ENCODE measurements around the gene GLMP. TPM values are rescaled to one million over a fixed set of nuclear protein-coding genes. Genes with fewer than 3 reads are reported as not detected.
A peak's percentile ranks its signal among the peaks of the same experiment; 100 is the strongest.

GLMP gene
- total RNA-seq, 1 donor from 2014 or later = 23.7 TPM

GRCh38 chr1:156286061-156286460 lies 9.4 kb downstream of the GLMP start:
- DNase-seq (ENCODE audit: low read depth) = no peak

DNA sequence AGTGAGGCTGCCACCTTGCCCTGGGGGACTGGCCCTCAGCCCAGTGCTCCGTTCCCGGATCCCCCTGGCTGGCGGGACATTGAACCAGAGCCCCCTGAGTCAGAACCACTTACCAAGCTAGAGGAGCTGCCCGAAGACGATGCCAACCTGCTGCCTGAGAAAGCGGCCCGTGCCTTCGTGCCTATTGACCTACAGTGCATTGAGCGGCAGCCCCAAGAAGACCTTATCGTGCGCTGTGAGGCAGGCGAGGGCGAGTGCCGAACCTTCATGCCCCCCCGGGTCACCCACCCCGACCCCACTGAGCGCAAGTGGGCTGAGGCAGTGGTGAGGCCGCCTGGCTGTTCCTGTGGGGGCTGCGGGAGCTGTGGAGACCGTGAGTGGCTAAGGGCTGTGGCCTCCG lies 10.0 kb downstream of the GLMP start:
- no peak for DNase-seq (ENCODE audit: low read depth)

- no peak for DNase-seq (ENCODE audit: low read depth)
These were observed 10.7 kb downstream of the GLMP start for GRCh38 chr1:156284757-156285156.

- DNase-seq (ENCODE audit: low read depth) = no peak
These were observed 11.4 kb downstream of the GLMP start, which contains the start of gene TMEM79 for GRCh38 chr1:156284112-156284511. TMEM79 (plus strand) TSS chr1:156284325; CDS start chr1:156285227, 902 bp downstream.

- DNase-seq (ENCODE audit: low read depth) = no peak
These were observed 12.0 kb downstream of the GLMP start for GRCh38 chr1:156283521-156283920.

DNA sequence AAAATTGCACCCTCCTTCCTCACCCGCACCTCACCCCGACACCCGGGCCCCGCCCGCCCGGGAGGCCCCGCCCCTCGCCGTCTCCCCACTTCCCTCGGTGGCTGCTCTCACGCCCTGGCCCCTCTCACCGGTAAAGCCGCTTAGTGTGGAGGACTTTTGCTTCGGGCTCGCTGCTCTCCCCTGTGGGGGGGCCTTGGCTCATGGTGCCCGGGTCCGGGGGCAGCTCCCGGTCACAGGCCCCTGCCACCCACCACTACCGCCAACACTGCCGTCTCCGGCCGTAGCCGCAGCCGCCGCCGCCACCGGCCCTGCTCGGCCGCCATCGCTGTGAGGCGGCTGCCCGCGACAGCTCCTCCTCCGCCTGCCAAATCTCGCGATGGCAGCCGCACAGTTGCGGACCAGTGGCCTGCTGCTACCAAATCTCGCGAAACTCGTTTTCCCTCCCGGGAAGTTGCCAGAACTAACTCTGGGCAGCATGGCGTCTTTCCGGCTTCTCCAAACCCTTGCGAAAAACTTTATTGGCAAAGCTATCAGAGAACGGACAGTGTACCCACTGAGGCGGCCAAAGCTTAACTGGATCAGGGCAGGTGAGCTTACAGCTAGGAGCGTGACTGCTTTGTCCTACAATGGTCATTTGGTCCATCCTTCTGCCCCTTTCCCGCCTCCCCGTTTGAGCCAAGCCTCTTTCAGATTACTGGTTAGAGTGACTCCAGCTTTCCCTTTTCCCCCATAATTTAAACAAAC lies 12.8 kb downstream of the GLMP start, which contains the start of gene SMG5:
Gene SMG5 (minus strand): TSS at position 347 of the 744 bp plus-strand sequence. CDS start 145 bp downstream, at position 202.
- DNase-seq (ENCODE audit: low read depth) = peak; percentile 98

DNA sequence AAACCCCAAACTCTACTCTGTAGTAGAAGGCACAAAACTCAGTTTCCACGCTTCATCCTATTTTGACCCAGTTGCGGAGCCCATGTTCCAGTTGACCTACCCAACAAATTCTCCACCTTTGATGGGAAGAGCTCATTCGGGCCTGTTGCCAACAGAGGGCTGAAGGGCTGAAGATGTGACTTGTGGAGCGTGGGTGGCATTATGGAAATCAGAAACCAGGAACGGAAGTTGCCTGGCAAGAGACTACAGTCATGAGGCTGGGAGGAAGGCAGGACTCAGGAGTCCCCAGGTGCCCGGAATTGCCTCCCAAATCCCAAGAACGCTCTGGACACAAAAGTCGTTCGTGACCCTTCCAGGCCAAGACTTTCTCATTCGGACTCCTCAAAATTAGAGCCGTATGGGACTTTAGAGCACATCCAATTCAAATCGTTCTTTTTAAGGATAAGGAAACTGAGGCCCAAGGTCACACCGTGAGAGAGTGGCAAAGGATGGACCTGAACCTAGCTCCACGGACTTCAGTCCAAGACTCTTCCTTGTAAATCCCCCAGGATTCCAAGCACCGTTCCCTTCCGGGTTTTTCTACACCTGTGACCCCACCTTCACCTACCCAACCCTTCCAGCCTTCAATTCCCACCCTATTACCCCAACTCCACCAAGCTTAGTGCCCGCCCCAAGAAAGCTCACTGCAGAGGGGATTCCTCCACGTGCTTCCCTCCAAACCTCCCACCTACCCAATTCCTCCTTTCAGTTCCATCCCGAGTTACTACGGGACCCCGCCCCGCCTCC lies 13.6 kb downstream of the GLMP start:
- peak; percentile 76 for DNase-seq (ENCODE audit: low read depth)

DNA sequence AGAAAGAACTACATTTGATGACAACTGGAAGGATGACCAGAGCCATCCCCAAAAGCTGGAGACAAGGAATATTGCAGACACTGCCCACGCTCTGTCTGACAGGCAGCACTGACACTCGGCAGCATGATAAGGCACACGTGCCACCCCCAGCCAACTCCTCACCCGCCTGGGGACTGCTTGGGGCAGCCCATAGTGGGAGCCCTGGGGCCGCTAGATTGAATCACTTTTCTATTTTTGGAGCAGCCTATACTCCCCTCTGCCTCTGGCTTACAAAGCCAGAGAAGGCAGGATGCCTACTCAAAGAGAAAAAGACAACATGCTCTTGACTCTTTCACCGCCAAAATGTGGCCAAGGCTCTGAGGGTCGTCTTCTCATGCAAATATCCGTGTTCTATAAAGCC lies 14.2 kb downstream of the GLMP start:
- DNase-seq (ENCODE audit: low read depth) = peak; percentile 7

DNA sequence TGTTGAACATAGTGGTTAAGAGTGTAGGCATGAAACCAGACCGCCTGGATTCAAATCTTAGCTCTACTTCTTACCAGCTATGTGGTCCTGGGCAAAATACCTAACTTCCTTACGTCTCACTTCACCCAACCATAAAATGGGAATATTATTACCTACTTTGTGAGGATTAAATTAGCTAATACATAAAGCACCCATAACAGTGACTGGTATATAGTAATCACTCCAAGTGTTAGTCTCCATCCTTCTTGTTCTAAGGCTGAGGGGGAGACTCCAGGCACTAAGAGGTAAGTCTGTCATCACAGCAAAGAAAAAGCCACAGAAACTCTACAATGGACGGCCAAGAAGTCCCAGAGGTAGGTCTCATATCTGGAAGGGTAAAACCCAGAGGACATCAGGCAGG lies 15.6 kb downstream of the GLMP start:
- DNase-seq (ENCODE audit: low read depth) = no peak

GRCh38 chr1:156276966-156277381 lies 18.5 kb downstream of the GLMP start:
- peak; percentile 14 for DNase-seq (ENCODE audit: low read depth)

DNA sequence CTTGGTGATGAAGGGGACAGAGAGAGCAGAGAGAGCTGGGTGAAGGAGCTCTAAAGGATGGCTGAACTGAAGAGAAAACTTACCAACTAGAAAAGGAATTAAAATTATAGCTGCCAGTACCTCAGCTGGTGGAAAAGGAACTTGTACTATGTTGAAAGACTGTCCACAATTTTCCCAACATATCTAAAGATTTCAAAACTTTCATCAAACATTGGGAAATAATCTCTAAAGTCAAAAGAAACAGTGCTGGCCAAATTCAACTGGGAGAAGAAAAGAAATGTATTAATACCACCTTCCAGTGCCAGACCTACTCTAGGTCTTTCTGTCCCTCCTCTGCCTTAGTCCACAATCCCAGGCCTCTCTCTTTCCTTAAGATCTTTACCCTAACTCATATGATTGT lies 18.9 kb downstream of the GLMP start:
- DNase-seq (ENCODE audit: low read depth) = no peak

DNA sequence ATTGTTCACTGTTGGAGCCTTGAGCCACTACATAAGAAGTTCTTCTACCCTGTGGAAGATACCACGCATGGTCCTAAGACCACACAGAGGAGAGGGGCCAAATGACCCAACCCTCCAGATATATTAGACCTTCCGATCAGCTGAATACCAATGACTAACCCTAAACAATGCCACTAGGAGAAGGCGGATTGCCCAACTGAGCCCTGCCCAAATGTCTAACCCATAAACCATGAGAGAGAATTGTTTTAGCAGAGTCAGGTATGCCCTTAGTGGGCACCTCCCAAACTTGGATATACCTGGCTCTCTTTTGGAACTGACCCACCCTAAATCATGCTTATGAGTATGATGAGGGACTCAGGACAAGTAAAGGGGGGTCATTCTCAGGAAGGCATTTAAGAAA lies 25.2 kb downstream of the GLMP start:
- DNase-seq (ENCODE audit: low read depth) = no peak

- no peak for DNase-seq (ENCODE audit: low read depth)
These were observed 27.1 kb downstream of the GLMP start for GRCh38 chr1:156268336-156268735.

GRCh38 chr1:156266051-156266450 lies 29.4 kb downstream of the GLMP start:
- no peak for DNase-seq (ENCODE audit: low read depth)

- no peak for DNase-seq (ENCODE audit: low read depth)
These were observed 32.2 kb downstream of the GLMP start for GRCh38 chr1:156263288-156263655.

DNA sequence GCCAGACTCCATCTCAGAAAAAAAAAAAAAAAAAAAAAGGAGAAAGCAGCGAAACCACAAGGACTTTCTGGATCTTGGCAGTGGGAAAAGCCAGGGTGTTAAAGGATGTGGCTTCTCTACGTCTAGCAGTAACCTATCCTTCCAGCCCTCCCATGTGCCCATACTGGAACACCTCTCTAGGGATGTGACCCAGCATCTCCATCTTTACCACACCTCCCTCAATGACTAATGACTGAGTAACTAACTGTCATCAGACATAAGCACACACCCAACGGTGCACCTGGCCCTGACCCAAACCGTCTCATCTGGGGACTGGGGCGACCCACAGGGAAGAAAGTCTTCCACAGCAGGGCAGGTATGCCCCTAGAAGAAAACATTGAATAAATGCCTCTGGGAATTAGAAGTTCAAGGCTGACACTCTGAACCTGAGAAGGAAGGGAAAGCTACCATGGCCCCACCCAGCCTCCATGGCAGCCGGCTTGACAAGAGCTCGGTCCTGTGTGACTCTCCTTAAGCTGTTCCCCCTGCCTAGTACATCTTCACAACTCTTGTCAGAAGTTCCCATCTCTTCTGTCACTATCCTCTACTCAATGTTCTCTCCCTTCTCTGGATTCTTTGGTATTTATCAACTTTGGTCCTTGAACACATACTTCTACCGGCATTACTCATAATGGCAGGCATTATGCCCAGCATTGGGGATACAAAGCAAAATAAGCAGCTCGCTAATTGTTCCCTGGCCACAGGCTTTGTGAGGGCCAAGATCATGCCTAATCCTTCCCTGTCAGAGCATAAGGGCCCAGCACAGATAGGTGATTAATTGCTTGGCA lies 32.8 kb downstream of the GLMP start:
- peak; percentile 9 for DNase-seq (ENCODE audit: low read depth)

- no peak for DNase-seq (ENCODE audit: low read depth)
These were observed 34.6 kb downstream of the GLMP start for GRCh38 chr1:156260896-156261295.

DNA sequence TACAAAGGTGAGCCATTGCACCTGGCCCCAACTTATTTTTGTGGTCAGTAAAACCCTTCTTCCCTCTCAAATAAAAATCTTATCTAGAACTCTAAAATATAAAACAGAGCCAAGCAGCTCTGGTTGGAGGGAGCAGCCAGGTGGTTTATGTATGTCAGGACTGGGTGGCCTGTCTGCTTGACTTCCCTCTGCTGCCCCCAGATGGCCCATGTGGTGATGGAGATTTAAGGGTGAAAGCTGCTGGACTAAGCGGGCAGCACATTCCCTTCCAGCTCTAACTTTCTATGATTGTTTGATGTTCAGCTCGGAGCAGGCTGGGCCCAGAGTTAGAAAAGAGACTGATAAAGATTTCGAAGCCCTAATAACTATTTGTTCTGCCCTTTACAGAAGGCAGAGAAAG lies 35.7 kb downstream of the GLMP start:
- no peak for DNase-seq (ENCODE audit: low read depth)

DNA sequence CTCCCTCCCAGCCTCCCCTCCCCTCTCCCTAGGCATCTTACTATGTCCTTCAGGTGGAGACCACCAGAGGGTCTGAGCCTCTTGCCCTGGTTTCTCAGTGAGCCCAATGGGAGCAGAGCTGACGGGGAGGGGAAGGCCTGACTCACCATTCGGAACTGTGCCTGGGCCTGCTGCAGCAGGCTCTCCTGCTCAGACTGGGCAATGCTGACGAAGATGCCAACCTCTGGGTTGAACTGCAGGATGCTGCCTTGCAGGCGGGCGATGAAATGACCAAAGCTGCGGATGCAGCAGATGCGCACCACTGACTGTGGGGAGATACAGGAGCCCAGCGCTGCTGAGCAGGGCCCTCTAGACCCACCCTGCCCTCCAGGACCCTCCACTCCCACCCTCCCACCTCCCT lies 36.6 kb downstream of the GLMP start:
- DNase-seq (ENCODE audit: low read depth) = no peak

- DNase-seq (ENCODE audit: low read depth) = no peak
These were observed 37.8 kb downstream of the GLMP start for GRCh38 chr1:156257711-156258110.

- DNase-seq (ENCODE audit: low read depth) = no peak
These were observed 41.8 kb downstream of the GLMP start for GRCh38 chr1:156253634-156254033.

- DNase-seq (ENCODE audit: low read depth) = no peak
These were observed 44.0 kb downstream of the GLMP start for GRCh38 chr1:156251527-156251926.

Data from renal cortical epithelial cell (primary cell).